ENCODE results near the gene SMURF1. TPM values are rescaled to one million over a fixed set of nuclear protein-coding genes. Genes with fewer than 3 reads are reported as not detected.
A peak's percentile ranks its signal among the peaks of the same experiment; 100 is the strongest.
"Not testable (repeated sequence)": the region's sequence is repeated elsewhere in the genome, so short reads cannot be mapped to it uniquely, and the experiment has no call there.

The SMURF1 gene
- total and polyA plus RNA-seq, 5 donors: 4.5 to 14.7 (median 9.5) TPM

- peaks cover 5% of the 10 kb centered on the region for H3K4me1 ChIP-seq (ENCODE audit: control insufficient read depth, insufficient read depth, low read length)
- H3K9me3 ChIP-seq (ENCODE audit: control insufficient read depth, low read length): no peaks in the 10 kb centered on the region
- H3K27ac ChIP-seq (ENCODE audit: low read length): no peak overlapping the region
- intact Hi-C loops (cut with DNase I): no loop called here
- no peaks in the 10 kb centered on the region for H3K27me3 ChIP-seq (ENCODE audit: control insufficient read depth, insufficient read depth)
- 98% methylated on average over 3 of the region's 3 CpGs for WGBS
- ATAC-seq (no peak), DNase-seq (no peak)
- H3K4me3 ChIP-seq (ENCODE audit: low read length): no peak overlapping the region
Observed at GRCh38 chr7:99104631-99105030, 39.3 kb downstream of the SMURF1 start.

GRCh38 chr7:99103836-99104235, 40.1 kb downstream of the SMURF1 start:
- H3K27ac ChIP-seq (ENCODE audit: low read length); H3K4me1 ChIP-seq (ENCODE audit: control insufficient read depth, insufficient read depth, low read length); H3K9me3 ChIP-seq (ENCODE audit: control insufficient read depth, low read length); DNase-seq; intact Hi-C loops (cut with DNase I); ATAC-seq; H3K27me3 ChIP-seq (ENCODE audit: control insufficient read depth, insufficient read depth); H3K4me3 ChIP-seq (ENCODE audit: low read length): not testable (repeated sequence)
- 90% methylated on average over 13 of the region's 13 CpGs for WGBS

GRCh38 chr7:99102809-99103690, 40.9 kb downstream of the SMURF1 start:
- Histone ChIP-seq H3K4me3 (ENCODE audit: low read length) (no peak overlapping the region), H3K27ac (ENCODE audit: low read length) (no peak overlapping the region), H3K4me1 (ENCODE audit: control insufficient read depth, insufficient read depth, low read length) (no peaks in the 10 kb centered on the region), H3K9me3 (ENCODE audit: control insufficient read depth, low read length) (no peaks in the 10 kb centered on the region), H3K27me3 (ENCODE audit: control insufficient read depth, insufficient read depth) (no peaks in the 10 kb centered on the region)
- intact Hi-C loops (cut with DNase I): no loop called here
- DNase-seq (no peak), ATAC-seq (no peak)
- WGBS: 91% methylated on average over 11 of the region's 11 CpGs

- Histone ChIP-seq H3K4me1 (ENCODE audit: control insufficient read depth, insufficient read depth, low read length) (no peaks in the 10 kb centered on the region), H3K27me3 (ENCODE audit: control insufficient read depth, insufficient read depth) (no peaks in the 10 kb centered on the region), H3K27ac (ENCODE audit: low read length) (no peak overlapping the region), H3K9me3 (ENCODE audit: control insufficient read depth, low read length) (no peaks in the 10 kb centered on the region), H3K4me3 (ENCODE audit: low read length) (no peak overlapping the region)
- no peak for ATAC-seq
- DNase-seq: no peak
- intact Hi-C loops (cut with DNase I): no loop called here
- WGBS: 65% methylated on average over 1 of the region's 1 CpG
Observed at GRCh38 chr7:99102361-99102760, 41.5 kb downstream of the SMURF1 start.

GRCh38 chr7:99101516-99101915, 42.4 kb downstream of the SMURF1 start:
- H3K9me3 ChIP-seq (ENCODE audit: control insufficient read depth, low read length); intact Hi-C loops (cut with DNase I); H3K4me3 ChIP-seq (ENCODE audit: low read length); H3K27ac ChIP-seq (ENCODE audit: low read length); DNase-seq; ATAC-seq; H3K4me1 ChIP-seq (ENCODE audit: control insufficient read depth, insufficient read depth, low read length); H3K27me3 ChIP-seq (ENCODE audit: control insufficient read depth, insufficient read depth): not testable (repeated sequence)
- 91% methylated on average over 13 of the region's 13 CpGs for WGBS

GRCh38 chr7:99099499-99100077, 44.3 kb downstream of the SMURF1 start:
- H3K4me3 ChIP-seq (ENCODE audit: low read length): no peak overlapping the region
- H3K9me3 ChIP-seq (ENCODE audit: control insufficient read depth, low read length): no peaks in the 10 kb centered on the region
- H3K4me1 ChIP-seq (ENCODE audit: control insufficient read depth, insufficient read depth, low read length): peaks cover 5% of the 10 kb centered on the region
- peak; percentile 32 to 67 for ATAC-seq
- DNase-seq: no peak
- 72% methylated on average over 6 of the region's 6 CpGs for WGBS
- intact Hi-C loops (cut with DNase I): no loop called here
- no peaks in the 10 kb centered on the region for H3K27me3 ChIP-seq (ENCODE audit: control insufficient read depth, insufficient read depth)
- H3K27ac ChIP-seq (ENCODE audit: low read length): peak overlapping the region; percentile 48

- ATAC-seq: peak; percentile 30 to 54
- intact Hi-C loops (cut with DNase I): no loop called here
- Histone ChIP-seq H3K4me1 (ENCODE audit: control insufficient read depth, insufficient read depth, low read length) (peaks cover 5% of the 10 kb centered on the region), H3K9me3 (ENCODE audit: control insufficient read depth, low read length) (no peaks in the 10 kb centered on the region), H3K27ac (ENCODE audit: low read length) (peak overlapping the region; percentile 48), H3K27me3 (ENCODE audit: control insufficient read depth, insufficient read depth) (no peaks in the 10 kb centered on the region), H3K4me3 (ENCODE audit: low read length) (no peak overlapping the region)
- WGBS: 56% methylated on average over 6 of the region's 6 CpGs
- no peak for DNase-seq
Observed at GRCh38 chr7:99098824-99099498, 44.9 kb downstream of the SMURF1 start.

- Histone ChIP-seq H3K27ac (ENCODE audit: low read length) (no peak overlapping the region), H3K4me3 (ENCODE audit: low read length) (no peak overlapping the region), H3K9me3 (ENCODE audit: control insufficient read depth, low read length) (no peaks in the 10 kb centered on the region), H3K27me3 (ENCODE audit: control insufficient read depth, insufficient read depth) (no peaks in the 10 kb centered on the region), H3K4me1 (ENCODE audit: control insufficient read depth, insufficient read depth, low read length) (peaks cover 5% of the 10 kb centered on the region)
- intact Hi-C loops (cut with DNase I): no loop called here
- WGBS: 80% methylated on average over 3 of the region's 3 CpGs
- DNase-seq (no peak), ATAC-seq (no peak)
Observed at GRCh38 chr7:99098286-99098823, 45.6 kb downstream of the SMURF1 start.

- intact Hi-C loops (cut with DNase I): no loop called here
- ATAC-seq: no peak
- Histone ChIP-seq H3K4me3 (ENCODE audit: low read length) (no peak overlapping the region), H3K9me3 (ENCODE audit: control insufficient read depth, low read length) (no peaks in the 10 kb centered on the region), H3K4me1 (ENCODE audit: control insufficient read depth, insufficient read depth, low read length) (peaks cover 5% of the 10 kb centered on the region), H3K27me3 (ENCODE audit: control insufficient read depth, insufficient read depth) (no peaks in the 10 kb centered on the region), H3K27ac (ENCODE audit: low read length) (no peak overlapping the region)
- 94% methylated on average over 2 of the region's 2 CpGs for WGBS
- DNase-seq: no peak
Observed at GRCh38 chr7:99097730-99098129, 46.2 kb downstream of the SMURF1 start.

- no peaks in the 10 kb centered on the region for H3K9me3 ChIP-seq (ENCODE audit: control insufficient read depth, low read length)
- DNase-seq: no peak
- H3K27me3 ChIP-seq (ENCODE audit: control insufficient read depth, insufficient read depth): no peaks in the 10 kb centered on the region
- H3K4me1 ChIP-seq (ENCODE audit: control insufficient read depth, insufficient read depth, low read length): peaks cover 7% of the 10 kb centered on the region
- H3K27ac ChIP-seq (ENCODE audit: low read length): peak overlapping the region; percentile 95
- intact Hi-C loops (cut with DNase I): no loop called here
- no peak overlapping the region for H3K4me3 ChIP-seq (ENCODE audit: low read length)
- WGBS: 62% methylated on average over 6 of the region's 6 CpGs
- ATAC-seq: peak; percentile 80 to 84
Observed at GRCh38 chr7:99096124-99096887, 47.6 kb downstream of the SMURF1 start.

Measured in right cardiac atrium (tissue), 5 donors.